A549 (cell line): ENCODE results near the gene MKNK1.

Source experiments
- EP300 ChIP-seq, 2 experiments: fragments of >200 bp; sonication (Bioruptor Twin); formaldehyde crosslinking; IDR thresholded peaks; 2 replicates in 1 of 2; 3 replicates in 1 of 2; pipeline ENCODE4 v1.6.1; 2016 to 2017
- POLR2A ChIP-seq: IDR thresholded peaks from 2 replicates; pipeline ENCODE4 v1.6.1; 2012; ENCODE audit warnings: mild to moderate bottlenecking, low read length
- RFX5 ChIP-seq: fragments of 450-650 bp; IDR thresholded peaks from 2 replicates; pipeline ENCODE4 v1.7.1; 2014; ENCODE audit warnings: antibody characterized with exemption, mild to moderate bottlenecking, moderate library complexity
- TF ChIP-seq, protein P1 (sequence below): fragments of 200-600 bp; sonication (generic); IDR thresholded peaks from 2 replicates; pipeline ENCODE4 v1.6.1; 2016; ENCODE audit warnings: antibody characterized with exemption, mild to moderate bottlenecking, moderate library complexity
- TF ChIP-seq, protein P2 (sequence below): fragments of >200 bp; sonication (Bioruptor Twin); formaldehyde crosslinking; IDR thresholded peaks from 3 replicates; pipeline ENCODE4 v1.5.1; 2016

DNA sequence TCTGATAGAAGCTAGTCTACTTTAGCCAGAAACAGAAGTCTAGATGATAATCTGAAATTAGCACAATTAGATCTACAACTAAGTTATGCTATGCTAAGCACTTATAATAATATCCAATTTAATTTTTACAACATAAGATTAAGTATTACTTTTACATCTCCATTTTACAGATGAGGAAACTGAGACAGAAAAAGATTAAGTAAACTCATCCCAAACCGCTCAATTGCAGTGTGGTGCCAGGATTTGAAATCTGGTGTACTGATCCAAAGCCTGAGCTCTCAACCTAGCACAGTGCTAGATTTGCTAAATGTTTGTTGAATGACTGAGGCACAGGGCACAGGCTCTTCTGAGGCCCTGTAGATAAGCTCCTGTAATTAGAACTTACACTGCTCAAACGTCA, 66.4 kb downstream of the MKNK1 start:
- TF ChIP-seq POLR2A (no peak), RFX5 (no peak), EP300 (IDR thresholded peaks at IDR 0.05) (no peak)
- TF ChIP-seq, protein P1, sequence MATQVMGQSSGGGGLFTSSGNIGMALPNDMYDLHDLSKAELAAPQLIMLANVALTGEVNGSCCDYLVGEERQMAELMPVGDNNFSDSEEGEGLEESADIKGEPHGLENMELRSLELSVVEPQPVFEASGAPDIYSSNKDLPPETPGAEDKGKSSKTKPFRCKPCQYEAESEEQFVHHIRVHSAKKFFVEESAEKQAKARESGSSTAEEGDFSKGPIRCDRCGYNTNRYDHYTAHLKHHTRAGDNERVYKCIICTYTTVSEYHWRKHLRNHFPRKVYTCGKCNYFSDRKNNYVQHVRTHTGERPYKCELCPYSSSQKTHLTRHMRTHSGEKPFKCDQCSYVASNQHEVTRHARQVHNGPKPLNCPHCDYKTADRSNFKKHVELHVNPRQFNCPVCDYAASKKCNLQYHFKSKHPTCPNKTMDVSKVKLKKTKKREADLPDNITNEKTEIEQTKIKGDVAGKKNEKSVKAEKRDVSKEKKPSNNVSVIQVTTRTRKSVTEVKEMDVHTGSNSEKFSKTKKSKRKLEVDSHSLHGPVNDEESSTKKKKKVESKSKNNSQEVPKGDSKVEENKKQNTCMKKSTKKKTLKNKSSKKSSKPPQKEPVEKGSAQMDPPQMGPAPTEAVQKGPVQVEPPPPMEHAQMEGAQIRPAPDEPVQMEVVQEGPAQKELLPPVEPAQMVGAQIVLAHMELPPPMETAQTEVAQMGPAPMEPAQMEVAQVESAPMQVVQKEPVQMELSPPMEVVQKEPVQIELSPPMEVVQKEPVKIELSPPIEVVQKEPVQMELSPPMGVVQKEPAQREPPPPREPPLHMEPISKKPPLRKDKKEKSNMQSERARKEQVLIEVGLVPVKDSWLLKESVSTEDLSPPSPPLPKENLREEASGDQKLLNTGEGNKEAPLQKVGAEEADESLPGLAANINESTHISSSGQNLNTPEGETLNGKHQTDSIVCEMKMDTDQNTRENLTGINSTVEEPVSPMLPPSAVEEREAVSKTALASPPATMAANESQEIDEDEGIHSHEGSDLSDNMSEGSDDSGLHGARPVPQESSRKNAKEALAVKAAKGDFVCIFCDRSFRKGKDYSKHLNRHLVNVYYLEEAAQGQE, result no peak
- TF ChIP-seq, protein P2, sequence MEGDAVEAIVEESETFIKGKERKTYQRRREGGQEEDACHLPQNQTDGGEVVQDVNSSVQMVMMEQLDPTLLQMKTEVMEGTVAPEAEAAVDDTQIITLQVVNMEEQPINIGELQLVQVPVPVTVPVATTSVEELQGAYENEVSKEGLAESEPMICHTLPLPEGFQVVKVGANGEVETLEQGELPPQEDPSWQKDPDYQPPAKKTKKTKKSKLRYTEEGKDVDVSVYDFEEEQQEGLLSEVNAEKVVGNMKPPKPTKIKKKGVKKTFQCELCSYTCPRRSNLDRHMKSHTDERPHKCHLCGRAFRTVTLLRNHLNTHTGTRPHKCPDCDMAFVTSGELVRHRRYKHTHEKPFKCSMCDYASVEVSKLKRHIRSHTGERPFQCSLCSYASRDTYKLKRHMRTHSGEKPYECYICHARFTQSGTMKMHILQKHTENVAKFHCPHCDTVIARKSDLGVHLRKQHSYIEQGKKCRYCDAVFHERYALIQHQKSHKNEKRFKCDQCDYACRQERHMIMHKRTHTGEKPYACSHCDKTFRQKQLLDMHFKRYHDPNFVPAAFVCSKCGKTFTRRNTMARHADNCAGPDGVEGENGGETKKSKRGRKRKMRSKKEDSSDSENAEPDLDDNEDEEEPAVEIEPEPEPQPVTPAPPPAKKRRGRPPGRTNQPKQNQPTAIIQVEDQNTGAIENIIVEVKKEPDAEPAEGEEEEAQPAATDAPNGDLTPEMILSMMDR, result no peak
